H1 (cell line): Measurements from ENCODE around the gene GPR160. TPM values are rescaled to one million over a fixed set of nuclear protein-coding genes. Genes with fewer than 3 reads are reported as not detected.

ENCODE experiments used
- CHD1 ChIP-seq: IDR thresholded peaks from 2 replicates; pipeline ENCODE4 v1.6.1; 2012; ENCODE audit warnings: low read depth, low read length, improper control_type of control experiment
- GABPA ChIP-seq: IDR thresholded peaks from 2 replicates; pipeline ENCODE4 v1.6.1; 2011; ENCODE audit warnings: mild to moderate bottlenecking, low read length, moderate library complexity, borderline replicate concordance; ENCODE audit not compliant: insufficient read depth
- PHF8 ChIP-seq: fragments of 200-600 bp; sonication (generic); conservative IDR thresholded peaks from 2 replicates; pipeline ENCODE4 v1.7.1; 2012; ENCODE audit warnings: low read depth, mild to moderate bottlenecking, inconsistent platforms, low read length, moderate library complexity
- RFX5 ChIP-seq: IDR thresholded peaks from 2 replicates; pipeline ENCODE4 v1.6.1; 2011; ENCODE audit warnings: low read depth, low read length, improper control_type of control experiment, borderline replicate concordance
- SIRT6 ChIP-seq: IDR thresholded peaks from one replicate; pipeline ENCODE4 v1.7.1; 2012; ENCODE audit warnings: low read length, inconsistent platforms
- SP2 ChIP-seq: IDR thresholded peaks from 2 replicates; pipeline ENCODE4 v1.6.1; 2012; ENCODE audit warnings: mild to moderate bottlenecking, low read length, inconsistent platforms
- polyA plus RNA-seq, 7 experiments: library from polyadenylated mRNA; depleted of rRNA in 3 of 7; stranded (reverse) in 5 of 7; unstranded in 2 of 7; fragments of >200 nt in 5 of 7; fragments of 200-250 nt in 2 of 7; gene quantifications; 1 replicate in 5 of 7; 2 replicates in 1 of 7; 4 replicates in 1 of 7; pipeline versions ENCODE4 v1.2.1 to v1.2.3, GENCODE V29; 2011 to 2013; ENCODE audit warnings: missing spikeins in 2 of 7, mixed read lengths in 2 of 7
- total RNA-seq: library from RNA; stranded (reverse); fragmentation: NEBNext Ultra II Directional; extraction: Animal tissue kit (Norgen Biotek cat#: 25700); gene quantifications from 2 replicates; pipeline ENCODE4 v1.2.1, GENCODE V29; 2021
- TF ChIP-seq, protein P1 (sequence below), 3 experiments: IDR thresholded peaks; 1 replicate in 2 of 3; 2 replicates in 1 of 3; pipeline versions ENCODE4 v1.5.1 to v1.6.1; 2011; ENCODE audit warnings: low read length in 3 of 3, mild to moderate bottlenecking in 3 of 3, inconsistent platforms in 2 of 3, low read depth in 1 of 3, moderate library complexity in 1 of 3; ENCODE audit not compliant: insufficient read depth in 1 of 3; ENCODE audit errors: control extremely low read depth in 1 of 3

GPR160 gene
- total and polyA plus RNA-seq, 2 of the 8 experiments (the other 6 are each of a cell fraction or from before 2014, with no cell fraction given): 14.3 to 16.6 TPM

DNA sequence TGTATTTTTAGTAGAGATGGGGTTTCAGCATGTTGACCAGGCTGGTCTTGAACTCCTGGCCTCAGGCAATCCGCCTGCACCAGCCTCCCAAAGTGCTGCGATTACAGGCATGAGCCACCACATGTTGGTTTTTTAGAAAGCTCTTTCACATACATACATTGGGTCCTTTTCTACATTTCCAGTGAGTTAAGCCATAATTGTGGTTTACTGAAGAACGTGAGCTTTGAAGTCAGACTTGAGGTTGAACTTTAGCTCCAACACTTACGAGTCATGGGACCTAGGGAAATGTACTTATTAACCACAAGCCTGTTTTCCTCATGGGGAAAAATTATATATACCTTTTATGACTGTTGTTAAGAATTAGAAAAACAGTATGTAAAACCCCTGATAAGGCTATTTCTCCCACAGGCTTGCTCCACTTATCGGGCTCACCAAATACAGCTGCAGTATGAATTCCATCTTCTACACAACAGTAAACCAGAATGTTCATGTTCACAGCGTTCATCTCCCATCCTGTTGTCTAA is 39.0 kb downstream of the GPR160 start (continued):
- TF ChIP-seq RFX5 (no peak), PHF8 (no peak), CHD1 (no peak), SP2 (no peak), GABPA (no peak), SIRT6 (no peak)
- TF ChIP-seq, protein P1, sequence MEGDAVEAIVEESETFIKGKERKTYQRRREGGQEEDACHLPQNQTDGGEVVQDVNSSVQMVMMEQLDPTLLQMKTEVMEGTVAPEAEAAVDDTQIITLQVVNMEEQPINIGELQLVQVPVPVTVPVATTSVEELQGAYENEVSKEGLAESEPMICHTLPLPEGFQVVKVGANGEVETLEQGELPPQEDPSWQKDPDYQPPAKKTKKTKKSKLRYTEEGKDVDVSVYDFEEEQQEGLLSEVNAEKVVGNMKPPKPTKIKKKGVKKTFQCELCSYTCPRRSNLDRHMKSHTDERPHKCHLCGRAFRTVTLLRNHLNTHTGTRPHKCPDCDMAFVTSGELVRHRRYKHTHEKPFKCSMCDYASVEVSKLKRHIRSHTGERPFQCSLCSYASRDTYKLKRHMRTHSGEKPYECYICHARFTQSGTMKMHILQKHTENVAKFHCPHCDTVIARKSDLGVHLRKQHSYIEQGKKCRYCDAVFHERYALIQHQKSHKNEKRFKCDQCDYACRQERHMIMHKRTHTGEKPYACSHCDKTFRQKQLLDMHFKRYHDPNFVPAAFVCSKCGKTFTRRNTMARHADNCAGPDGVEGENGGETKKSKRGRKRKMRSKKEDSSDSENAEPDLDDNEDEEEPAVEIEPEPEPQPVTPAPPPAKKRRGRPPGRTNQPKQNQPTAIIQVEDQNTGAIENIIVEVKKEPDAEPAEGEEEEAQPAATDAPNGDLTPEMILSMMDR (IDR thresholded peaks at IDR 0.05; ENCODE audit: control extremely low read depth in 1 of 3, insufficient read depth in 1 of 3, low read depth in 1 of 3, low read length in 3 of 3): no peak
- TF ChIP-seq, all 59 proteins: peak for 0
